Endodermal cell (in vitro differentiated cells): ENCODE results near the gene MGLL. TPM values are rescaled to one million over a fixed set of nuclear protein-coding genes. Genes with fewer than 3 reads are reported as not detected.

ENCODE experiments used
- DNase-seq: peaks from one replicate; pipeline ENCODE4 v3.0.0-alpha.2; 2017
- H3K27ac ChIP-seq: 2 replicates; pipeline ENCODE4 v1.5.1; 2013; ENCODE audit warnings: mild to moderate bottlenecking, low read depth, low read length, moderate library complexity
- H3K27me3 ChIP-seq: 2 replicates; pipeline ENCODE4 v1.6.1; 2013; ENCODE audit warnings: mild to moderate bottlenecking, low read length, moderate library complexity; ENCODE audit not compliant: insufficient read depth, control insufficient read depth, poor library complexity, severe bottlenecking
- H3K36me3 ChIP-seq: 2 replicates; pipeline ENCODE4 v1.7.0; 2013; ENCODE audit warnings: mild to moderate bottlenecking, low read length, moderate library complexity; ENCODE audit not compliant: control insufficient read depth, insufficient read depth
- H3K4me1 ChIP-seq: one replicate; pipeline ENCODE4 v1.7.0; 2013; ENCODE audit warnings: low read length; ENCODE audit not compliant: control insufficient read depth, insufficient read depth
- H3K4me3 ChIP-seq: 2 replicates; pipeline ENCODE4 v1.5.1; 2013; ENCODE audit warnings: mild to moderate bottlenecking, low read length, moderate library complexity
- H3K9ac ChIP-seq: 2 replicates; pipeline ENCODE4 v1.6.1; 2013; ENCODE audit warnings: mild to moderate bottlenecking, low read length, moderate library complexity; ENCODE audit not compliant: poor library complexity, severe bottlenecking; ENCODE audit errors: extremely low read depth
- H3K9me3 ChIP-seq: 2 replicates; pipeline ENCODE4 v1.6.1; 2013; ENCODE audit warnings: mild to moderate bottlenecking, low read length, moderate library complexity; ENCODE audit not compliant: control insufficient read depth
- H3K27ac Mint-ChIP-seq: 2 replicates; pipeline ENCODE4 v1.8.0; 2020; ENCODE audit warnings: mixed read lengths
- H3K27me3 Mint-ChIP-seq: 2 replicates; pipeline ENCODE4 v1.8.0; 2021; ENCODE audit warnings: mild to moderate bottlenecking, mixed read lengths; ENCODE audit not compliant: insufficient read depth
- H3K36me3 Mint-ChIP-seq: 2 replicates; pipeline ENCODE4 v1.8.0; 2020; ENCODE audit warnings: low read depth, mixed read lengths
- H3K4me1 Mint-ChIP-seq: 2 replicates; pipeline ENCODE4 v1.8.0; 2020; ENCODE audit warnings: mixed read lengths
- H3K4me3 Mint-ChIP-seq: 2 replicates; pipeline ENCODE4 v1.8.0; 2020; ENCODE audit warnings: mild to moderate bottlenecking, moderate library complexity, mixed read lengths
- H3K9me3 Mint-ChIP-seq: 2 replicates; pipeline ENCODE4 v1.8.0; 2020; ENCODE audit warnings: mild to moderate bottlenecking, mixed read lengths
- CTCF ChIP-seq: fragments of 200-600 bp; sonication (generic); conservative IDR thresholded peaks from 2 replicates; pipeline ENCODE4 v1.5.0; 2021; ENCODE audit warnings: antibody characterized with exemption, mild to moderate bottlenecking
- WGBS, 2 experiments: methylation state at CpG; one replicate each; pipeline versions ENCODE4 v1.1.5 to v1.1.7; 2013; ENCODE audit warnings: missing lambda C conversion rate in 2 of 2, mixed read lengths in 1 of 2; ENCODE audit not compliant: insufficient coverage in 1 of 2, insufficient read length in 1 of 2; 5-methylcytosine and 5-hydroxymethylcytosine counted together
- total RNA-seq, 2 donors: library from RNA; stranded (reverse); fragmentation: NEBNext Ultra II Directional in 1 of 2; extraction: Animal tissue kit (Norgen Biotek cat#: 25700) in 1 of 2; gene quantifications; 2 replicates in 1 of 2; 3 replicates in 1 of 2; pipeline ENCODE4 v1.2.1, GENCODE V29; 2021

MGLL gene
- total RNA-seq, 2 donors from 2014 or later: 0.22 TPM; not detected in 1

GRCh38 chr3:127747066-127747465, 75.2 kb downstream of the MGLL start:
- H3K27ac Mint-ChIP-seq: no peak overlapping the region
- 79 to 100% methylated on average over 1 of the region's 1 CpG for WGBS, 2 experiments
- no peaks in the 10 kb centered on the region for H3K4me1 Mint-ChIP-seq
- no peak for DNase-seq
- Histone ChIP-seq H3K4me1 (no peaks in the 10 kb centered on the region), H3K4me3 (no peak overlapping the region), H3K27me3 (no peaks in the 10 kb centered on the region), H3K27ac (no peak overlapping the region), H3K36me3 (no peaks in the 10 kb centered on the region), H3K9ac (no peak overlapping the region), H3K9me3 (no peaks in the 10 kb centered on the region)
- H3K27me3 Mint-ChIP-seq: peaks cover 13% of the 10 kb centered on the region
- no peak overlapping the region for H3K4me3 Mint-ChIP-seq
- no peaks in the 10 kb centered on the region for H3K9me3 Mint-ChIP-seq
- no peak for TF ChIP-seq CTCF
- no peaks in the 10 kb centered on the region for H3K36me3 Mint-ChIP-seq

- Histone ChIP-seq H3K27ac (no peak overlapping the region), H3K36me3 (no peaks in the 10 kb centered on the region), H3K9ac (no peak overlapping the region), H3K27me3 (no peaks in the 10 kb centered on the region), H3K4me1 (no peaks in the 10 kb centered on the region), H3K9me3 (no peaks in the 10 kb centered on the region), H3K4me3 (no peak overlapping the region)
- WGBS, 2 experiments: 74 to 92% methylated on average over 3 to 10 of the region's 10 CpGs
- Mint-ChIP-seq H3K4me3 (no peak overlapping the region), H3K27ac (no peak overlapping the region), H3K9me3 (no peaks in the 10 kb centered on the region), H3K27me3 (peaks cover 13% of the 10 kb centered on the region), H3K36me3 (no peaks in the 10 kb centered on the region), H3K4me1 (no peaks in the 10 kb centered on the region)
- no peak for DNase-seq
- peak; percentile 41 for TF ChIP-seq CTCF
These were observed 75.8 kb downstream of the MGLL start for GRCh38 chr3:127746400-127747057.

GRCh38 chr3:127745656-127746399, 76.5 kb downstream of the MGLL start:
- H3K36me3 ChIP-seq: no peaks in the 10 kb centered on the region
- H3K4me1 ChIP-seq: no peaks in the 10 kb centered on the region
- H3K36me3 Mint-ChIP-seq: no peaks in the 10 kb centered on the region
- H3K4me3 Mint-ChIP-seq: no peak overlapping the region
- peaks cover 9% of the 10 kb centered on the region for H3K27me3 Mint-ChIP-seq
- no peak overlapping the region for H3K27ac ChIP-seq
- WGBS, 2 experiments: 89 to 92% methylated on average over 10 to 11 of the region's 11 CpGs
- no peak for TF ChIP-seq CTCF
- H3K4me3 ChIP-seq: no peak overlapping the region
- no peaks in the 10 kb centered on the region for H3K9me3 Mint-ChIP-seq
- DNase-seq: no peak
- H3K9ac ChIP-seq: no peak overlapping the region
- H3K9me3 ChIP-seq: no peaks in the 10 kb centered on the region
- no peaks in the 10 kb centered on the region for H3K27me3 ChIP-seq
- no peak overlapping the region for H3K27ac Mint-ChIP-seq
- no peaks in the 10 kb centered on the region for H3K4me1 Mint-ChIP-seq
